Activated CD8-positive, alpha-beta T cell treated with anti-CD3 and anti-CD28 coated beads for 36 hours (primary cell): ENCODE results near the gene SAT2. TPM values are rescaled to one million over a fixed set of nuclear protein-coding genes. Genes with fewer than 3 reads are reported as not detected.
"Not testable (repeated sequence)": the region's sequence is repeated elsewhere in the genome, so short reads cannot be mapped to it uniquely, and the experiment has no call there.

Experiments used
- ATAC-seq: fragments of 200-7000 bp; cut with Tn5 transposase; one replicate; pipeline ENCODE4 v1.10.0; 2021; ENCODE audit warnings: mild to moderate bottlenecking, moderate library complexity
- CTCF ChIA-PET: fragments of 350-600 bp; sonication (Branson Sonifier 250); formaldehyde crosslinking; loops from one replicate; lab custom pipeline; 2021; ENCODE audit warnings: antibody characterized with exemption; lab: Charles Lee
- POLR2A ChIA-PET: fragments of 350-600 bp; sonication (Branson Sonifier 250); formaldehyde crosslinking; loops from one replicate; lab custom pipeline; 2021; ENCODE audit warnings: antibody characterized with exemption; lab: Charles Lee
- DNase-seq: peaks from one replicate; pipeline ENCODE4 v3.0.0-alpha.2; 2020
- H3K27ac Mint-ChIP-seq: one replicate; pipeline ENCODE4 v1.8.0; 2021; ENCODE audit warnings: mild to moderate bottlenecking, mixed read lengths
- H3K27me3 Mint-ChIP-seq: one replicate; pipeline ENCODE4 v1.8.0; 2021; ENCODE audit warnings: mixed read lengths
- H3K36me3 Mint-ChIP-seq: one replicate; pipeline ENCODE4 v1.8.0; 2021; ENCODE audit warnings: low read depth, mixed read lengths
- H3K4me1 Mint-ChIP-seq: one replicate; pipeline ENCODE4 v1.8.0; 2021; ENCODE audit warnings: low read depth, mixed read lengths
- H3K4me3 Mint-ChIP-seq: one replicate; pipeline ENCODE4 v1.8.0; 2021; ENCODE audit warnings: mild to moderate bottlenecking, moderate library complexity, mixed read lengths
- H3K9me3 Mint-ChIP-seq: one replicate; pipeline ENCODE4 v1.8.0; 2021; ENCODE audit warnings: mixed read lengths
- CTCF ChIP-seq: fragments of 200-600 bp; IDR thresholded peaks from one replicate; pipeline ENCODE4 v1.8.0; 2022; ENCODE audit warnings: antibody characterized with exemption, mild to moderate bottlenecking
- intact Hi-C: fragments of 100-400 bp; cut with micrococcal nuclease; formaldehyde crosslinking; loops from one replicate; pipeline ENCODE4 v1.10.0; 2022
- total RNA-seq, 2 experiments: library from RNA; stranded (reverse); gene quantifications; one replicate each; pipeline ENCODE4 v1.2.3, GENCODE V29; 2021

Gene SAT2
- total RNA-seq, 2 experiments from 2014 or later = 15.6 to 22.2 TPM

GRCh38 chr17:7611635-7612293 is 15.9 kb downstream of the SAT2 start:
- Mint-ChIP-seq H3K36me3 (peaks cover 7% of the 10 kb centered on the region), H3K27me3 (no peaks in the 10 kb centered on the region), H3K27ac (no peak overlapping the region), H3K4me3 (peak overlapping the region; percentile 6), H3K9me3 (no peaks in the 10 kb centered on the region), H3K4me1 (peaks cover 34% of the 10 kb centered on the region)
- no peak for TF ChIP-seq CTCF
- no peak for ATAC-seq
- POLR2A ChIA-PET = interaction anchor here (0.6 to 0.9 kb wide), 3 partner anchors 103 to 636 kb away, joined by 3 to 4 read pairs (median 3); partner anchors contain the start of gene CTC1
- no peak for DNase-seq
- CTCF ChIA-PET = interaction anchor here (1.0 to 3.1 kb wide), 5 partner anchors 14 to 88 kb away, joined by 3 to 15 read pairs (median 3); partner anchors contain the start of genes SOX15 and TP53
- intact Hi-C loops = no loop called here

- Mint-ChIP-seq H3K27ac (no peak overlapping the region), H3K4me1 (peaks cover 37% of the 10 kb centered on the region), H3K36me3 (peaks cover 7% of the 10 kb centered on the region), H3K9me3 (no peaks in the 10 kb centered on the region), H3K4me3 (no peak overlapping the region), H3K27me3 (no peaks in the 10 kb centered on the region)
- ATAC-seq (no peak), DNase-seq (no peak)
- POLR2A ChIA-PET = interaction anchor here (1.9 kb wide), 1 partner anchor 15 kb away, joined by 7 read pairs; no protein-coding TSS in a partner anchor
- no peak for TF ChIP-seq CTCF
- intact Hi-C loops = no loop called here
- CTCF ChIA-PET = interaction anchor here (1.0 kb wide), 1 partner anchor 13 kb away, joined by 3 read pairs; no protein-coding TSS in a partner anchor
These were observed 17.0 kb downstream of the SAT2 start for GRCh38 chr17:7610641-7611040.

- intact Hi-C loops = no loop called here
These were observed 21.3 kb downstream of the SAT2 start for GRCh38 chr17:7606280-7606679.

GRCh38 chr17:7597561-7597960 is 30.1 kb downstream of the SAT2 start:
- H3K9me3 Mint-ChIP-seq, H3K27ac Mint-ChIP-seq, H3K4me3 Mint-ChIP-seq, ATAC-seq, DNase-seq, H3K4me1 Mint-ChIP-seq, intact Hi-C loops, POLR2A ChIA-PET, H3K27me3 Mint-ChIP-seq: not testable (repeated sequence)
- H3K36me3 Mint-ChIP-seq = peaks cover 41% of the 10 kb centered on the region
- CTCF ChIA-PET = interaction anchor here (0.6 kb wide), 2 partner anchors 13 to 82 kb away, joined by 3 read pairs; no protein-coding TSS in a partner anchor

More at GRCh38 chr17:7606280-7606679, 21.3 kb downstream of the SAT2 start:
- H3K4me1 Mint-ChIP-seq = peaks cover 15% of the 10 kb centered on the region
- no peaks in the 10 kb centered on the region for H3K9me3 Mint-ChIP-seq
- DNase-seq (no peak), ATAC-seq (no peak)
- ChIA-PET CTCF (interaction anchor here (0.9 to 1.1 kb wide), 2 partner anchors 9 to 18 kb away, joined by 3 to 4 read pairs; no protein-coding TSS in a partner anchor), POLR2A (interaction anchor here (0.7 to 1.5 kb wide), 2 partner anchors 8 to 73 kb away, joined by 3 to 4 read pairs; no protein-coding TSS in a partner anchor)
- H3K27me3 Mint-ChIP-seq = no peaks in the 10 kb centered on the region
- no peak for TF ChIP-seq CTCF
- peaks cover 19% of the 10 kb centered on the region for H3K36me3 Mint-ChIP-seq
- no peak overlapping the region for H3K4me3 Mint-ChIP-seq
- no peak overlapping the region for H3K27ac Mint-ChIP-seq

GRCh38 chr17:7593296-7593695 is 34.3 kb downstream of the SAT2 start:
- DNase-seq (no peak), ATAC-seq (no peak)
- Mint-ChIP-seq H3K4me1 (no peaks in the 10 kb centered on the region), H3K36me3 (peaks cover 47% of the 10 kb centered on the region), H3K9me3 (no peaks in the 10 kb centered on the region), H3K4me3 (no peak overlapping the region), H3K27me3 (no peaks in the 10 kb centered on the region), H3K27ac (peak overlapping the region; percentile 8)
- no peak for TF ChIP-seq CTCF
- POLR2A ChIA-PET = interaction anchor here (1.2 to 1.5 kb wide), 2 partner anchors 13 to 93 kb away, joined by 3 read pairs; no protein-coding TSS in a partner anchor
- CTCF ChIA-PET = interaction anchor here (0.8 to 2.1 kb wide), 2 partner anchors 33 to 94 kb away, joined by 3 to 7 read pairs; partner anchors contain the start of gene TP53
- intact Hi-C loops = no loop called here
